K562 (cell line): ENCODE results near the gene TRAF5. TPM values are rescaled to one million over a fixed set of nuclear protein-coding genes. Genes with fewer than 3 reads are reported as not detected.

ENCODE experiments used
- ATAC-seq: fragments of 200-7000 bp; cut with Tn5 transposase; 3 replicates; pipeline ENCODE4 v1.9.1; 2020; ENCODE audit warnings: moderate library complexity
- BruUV-seq: library from RNA; stranded (reverse); fragments of 400-500 nt; replicated peaks from 2 replicates; lab custom pipeline; 2021; lab: Mats Ljungman, UMichigan
- CTCF ChIA-PET: fragments of 300-600 bp; formaldehyde crosslinking; extraction: SDS; loops from one replicate; lab custom pipeline; 2021; ENCODE audit warnings: low intra/inter-chr PET ratio; lab: Yijun Ruan, JAX
- POLR2A ChIA-PET: fragments of 300-600, 350-650 bp; sonication (Branson Sonifier 250); formaldehyde crosslinking; extraction: SDS; loops from one replicate; lab custom pipeline; 2021; ENCODE audit warnings: antibody characterized with exemption, inconsistent platforms; lab: Yijun Ruan, JAX
- DNase-seq, 4 experiments: peaks; one replicate each; pipeline versions ENCODE4 v3.0.0 to v3.0.0-alpha.2; 2011 to 2018; ENCODE audit warnings: low spot score in 3 of 4, mixed read lengths in 3 of 4; ENCODE audit errors: extremely low read depth in 1 of 4
- FAIRE-seq: peaks from 2 replicates; lab custom pipeline; 2011; peaks lifted over from hg19 to GRCh38; lab: Jason Lieb, UNC
- H2AFZ ChIP-seq: 2 replicates; pipeline ENCODE4 v1.6.0; 2011; ENCODE audit warnings: low read depth, low read length, control low read depth, inconsistent platforms
- H3K27ac ChIP-seq: fragments of 200-600 bp; 3 replicates; pipeline ENCODE4 v1.8.0; 2011; ENCODE audit warnings: low read depth, mild to moderate bottlenecking, control low read depth, inconsistent platforms, low read length, moderate library complexity, mixed read lengths; ENCODE audit errors: extremely low read depth
- H3K27me3 ChIP-seq, 2 experiments: fragments of 300-600 bp in 1 of 2; 2 replicates in 1 of 2; 3 replicates in 1 of 2; pipeline versions ENCODE4 v1.6.0 to v1.8.0; 2011; ENCODE audit warnings: inconsistent platforms in 2 of 2, low read length in 2 of 2, mild to moderate bottlenecking in 1 of 2, mixed read lengths in 1 of 2, moderate library complexity in 1 of 2; ENCODE audit not compliant: control insufficient read depth in 2 of 2, insufficient read depth in 2 of 2
- H3K36me3 ChIP-seq: fragments of 300-600 bp; 3 replicates; pipeline ENCODE4 v1.8.0; 2011; ENCODE audit warnings: mild to moderate bottlenecking, low read length, inconsistent platforms; ENCODE audit not compliant: control insufficient read depth, insufficient read depth
- H3K4me1 ChIP-seq, 2 experiments: fragments of 200-600 bp in 1 of 2; replicated peaks in 1 of 2; 2 replicates in 1 of 2; 3 replicates in 1 of 2; pipeline versions ENCODE4 v1.5.1 to v1.8.0; 2011; ENCODE audit warnings: inconsistent platforms in 2 of 2, low read length in 2 of 2, mild to moderate bottlenecking in 1 of 2, mixed read lengths in 1 of 2, moderate library complexity in 1 of 2; ENCODE audit not compliant: control insufficient read depth in 2 of 2, insufficient read depth in 2 of 2
- H3K4me2 ChIP-seq: 2 replicates; pipeline ENCODE4 v1.6.1; 2011; ENCODE audit warnings: low read length, control low read depth, inconsistent platforms, mixed read lengths; ENCODE audit not compliant: insufficient read depth
- H3K4me3 ChIP-seq: fragments of 200-600 bp; sonication (generic), shearing (Covaris generic); 2 replicates; pipeline ENCODE4 v1.5.1; 2016; ENCODE audit warnings: control low read depth, inconsistent platforms
- H3K79me2 ChIP-seq: fragments of 200-600 bp; 3 replicates; pipeline ENCODE4 v1.8.0; 2011; ENCODE audit warnings: low read length, inconsistent platforms; ENCODE audit not compliant: control insufficient read depth, insufficient read depth
- H3K9ac ChIP-seq, 2 experiments: 2 replicates each; pipeline versions ENCODE4 v1.6.0 to v1.6.1; 2011; ENCODE audit warnings: low read depth in 2 of 2, low read length in 2 of 2, control low read depth in 1 of 2, inconsistent platforms in 1 of 2, mild to moderate bottlenecking in 1 of 2, mixed read lengths in 1 of 2; ENCODE audit not compliant: insufficient read depth in 1 of 2
- H3K9me1 ChIP-seq: one replicate; pipeline ENCODE4 v1.6.0; 2011; ENCODE audit warnings: inconsistent platforms, mild to moderate bottlenecking, low read length, moderate library complexity; ENCODE audit not compliant: control insufficient read depth, insufficient read depth
- H3K9me3 ChIP-seq: replicated peaks from 2 replicates; pipeline ENCODE4 v1.5.1; 2011; ENCODE audit warnings: low read depth, low read length, inconsistent platforms; ENCODE audit not compliant: control insufficient read depth, insufficient read depth
- H4K20me1 ChIP-seq: replicated peaks from 2 replicates; pipeline ENCODE4 v1.6.1; 2011; ENCODE audit warnings: low read length, inconsistent platforms, mixed read lengths; ENCODE audit not compliant: control insufficient read depth, insufficient read depth
- CEBPG ChIP-seq, 3 experiments: fragments of 200-800 bp in 1 of 3; sonication (Bioruptor generic) in 1 of 3; sonication (generic) in 1 of 3; formaldehyde crosslinking in 1 of 3; IDR thresholded peaks in 2 of 3; conservative IDR thresholded peaks in 1 of 3; 2 replicates each; pipeline versions ENCODE4 v1.6.1 to v1.8.0; 2016 to 2022; ENCODE audit warnings: missing compliant biosample characterization in 2 of 3, missing genetic modification characterization in 2 of 3, mild to moderate bottlenecking in 1 of 3, missing genetic modification reagents in 1 of 3
- FOS ChIP-seq: IDR thresholded peaks from 3 replicates; pipeline ENCODE4 v1.6.1; 2011; ENCODE audit not compliant: insufficient read length; ENCODE audit errors: extremely low read depth
- FOSL1 ChIP-seq: fragments of 200-800 bp; sonication (Bioruptor generic); conservative IDR thresholded peaks from 2 replicates; pipeline ENCODE4 v1.6.1; 2016; ENCODE audit warnings: missing genetic modification characterization, missing compliant biosample characterization
- GABPA ChIP-seq: fragments of 200-800 bp; sonication (Bioruptor generic); conservative IDR thresholded peaks from 2 replicates; pipeline ENCODE4 v1.6.1; 2016; ENCODE audit warnings: low read depth, missing genetic modification characterization, missing compliant biosample characterization
- JUND ChIP-seq, 2 experiments: IDR thresholded peaks; 2 replicates in 1 of 2; 3 replicates in 1 of 2; pipeline ENCODE4 v1.6.1; 2011; ENCODE audit warnings: borderline replicate concordance in 2 of 2, low read depth in 2 of 2, low read length in 2 of 2, improper control_type of control experiment in 1 of 2, missing biosample characterization in 1 of 2, missing genetic modification characterization in 1 of 2, missing genetic modification reagents in 1 of 2
- NFE2 ChIP-seq: IDR thresholded peaks from 2 replicates; pipeline ENCODE4 v1.6.1; 2014; ENCODE audit warnings: antibody characterized with exemption, low read depth
- NFIX ChIP-seq: fragments of 250-450 bp; sonication (Bioruptor Pico); IDR thresholded peaks from 2 replicates; pipeline ENCODE4 v1.4.0; 2020; ENCODE audit warnings: low read depth, mild to moderate bottlenecking, moderate library complexity
- NR2C2 ChIP-seq, 2 experiments: fragments of 200-800 bp in 1 of 2; sonication (Bioruptor generic) in 1 of 2; sonication (generic) in 1 of 2; formaldehyde crosslinking in 1 of 2; IDR thresholded peaks; 2 replicates each; pipeline versions ENCODE4 v1.6.1 to v1.8.0; 2016 to 2022; ENCODE audit warnings: mild to moderate bottlenecking in 1 of 2, missing compliant biosample characterization in 1 of 2, missing genetic modification characterization in 1 of 2, missing genetic modification reagents in 1 of 2
- ZNF232 ChIP-seq: sonication (generic); formaldehyde crosslinking; IDR thresholded peaks from 2 replicates; pipeline ENCODE4 v1.8.0; 2022; ENCODE audit warnings: mild to moderate bottlenecking, missing genetic modification reagents
- ZNF445 ChIP-seq: fragments of 250-450 bp; sonication (Bioruptor Pico); IDR thresholded peaks from 2 replicates; pipeline ENCODE4 v1.4.0; 2020; ENCODE audit warnings: low read depth, mild to moderate bottlenecking, moderate library complexity
- WGBS: fragments of 100-300 bp; shearing (Covaris generic); methylation state at CpG from one replicate; pipeline ENCODE4 v1.1.6; 2016; ENCODE audit warnings: low coverage, mixed read lengths; ENCODE audit not compliant: insufficient coverage; ENCODE audit errors: missing lambda C conversion rate; 5-methylcytosine and 5-hydroxymethylcytosine counted together
- in situ Hi-C: fragments of 300-500 bp; cut with MboI; formaldehyde crosslinking; loops from 4 replicates; pipeline ENCODE4 v1.15.0; 2018; ENCODE audit warnings: inconsistent platforms, mixed read lengths
- intact Hi-C: fragments of 100-400 bp; cut with micrococcal nuclease; formaldehyde crosslinking; loops from 2 replicates; pipeline ENCODE4 v1.14.2; 2022
- polyA plus RNA-seq, 8 experiments: library from polyadenylated mRNA; depleted of rRNA in 4 of 8; stranded (reverse) in 5 of 8; unstranded in 3 of 8; fragments of >200 nt; fragmentation: Nextera tagmentation in 2 of 8; fragmentation: Illumina TruSeq in 1 of 8; extraction: Ambion mirVana in 2 of 8; extraction: Trizol in 1 of 8; gene quantifications; 2 replicates each; pipeline versions ENCODE4 v1.2.1 to v1.2.3, GENCODE V29; 2011 to 2014; ENCODE audit warnings: inconsistent platforms in 1 of 8, missing spikeins in 1 of 8
- total RNA-seq, 7 experiments: library from RNA; depleted of rRNA in 6 of 7; stranded (reverse); fragments of >200 nt in 6 of 7; fragmentation: Illumina TruSeq in 2 of 7; extraction: Trizol in 2 of 7; gene quantifications; 2 replicates each; pipeline versions ENCODE4 v1.2.1 to v1.2.3, GENCODE V29; 2011 to 2021; ENCODE audit warnings: low replicate concordance in 1 of 7
- TF ChIP-seq, protein P1 (sequence below), 2 experiments: fragments of 450-650 bp in 1 of 2; sonication (generic) in 1 of 2; formaldehyde crosslinking in 1 of 2; IDR thresholded peaks in 1 of 2; conservative IDR thresholded peaks in 1 of 2; 2 replicates each; pipeline versions ENCODE4 v1.6.1 to v1.8.1; 2016 to 2023; ENCODE audit warnings: mild to moderate bottlenecking in 2 of 2, moderate library complexity in 2 of 2, inconsistent platforms in 1 of 2, missing genetic modification reagents in 1 of 2
- TF ChIP-seq, protein P2 (sequence below): IDR thresholded peaks from 2 replicates; pipeline ENCODE4 v1.6.1; 2012; ENCODE audit warnings: low read depth, low read length, improper control_type of control experiment, borderline replicate concordance

Gene TRAF5
- total and polyA plus RNA-seq, 9 of the 15 experiments (the other 6 are each of a cell fraction or from before 2014, with no cell fraction given): 2.0 to 9.3 (median 5.3) TPM

DNA sequence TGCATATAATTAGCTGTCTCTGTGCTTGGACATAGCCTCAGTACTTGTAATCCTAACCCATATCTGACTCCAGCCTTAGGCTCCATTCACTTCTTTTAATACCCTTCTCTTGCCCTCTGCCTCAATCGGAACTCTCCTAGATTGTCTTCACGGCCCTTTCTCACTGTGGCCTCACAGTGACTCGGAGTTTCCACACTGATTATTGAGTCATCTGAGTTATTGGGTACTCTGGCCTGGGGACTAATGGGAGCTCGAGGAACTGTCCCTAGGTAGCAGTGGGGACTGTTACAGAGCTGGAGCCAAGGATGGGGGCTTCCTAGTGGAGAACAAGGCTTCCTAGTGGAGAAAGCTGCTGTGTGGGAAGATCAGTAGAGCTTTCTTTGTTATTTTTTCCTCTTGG is 17.0 kb downstream of the TRAF5 start:
- H3K4me1 ChIP-seq: peaks cover 3 to 25% of the 10 kb centered on the region in 2 experiments; a peak in 4 of 5 replicates
- POLR2A ChIA-PET: interaction anchor here (1.0 to 4.5 kb wide), 8 partner anchors 10 to 40 kb away, joined by 3 to 14 read pairs (median 4); no protein-coding TSS in a partner anchor
- H3K4me3 ChIP-seq: no peak overlapping the region
- H3K4me2 ChIP-seq: no peak overlapping the region
- H2AFZ ChIP-seq: no peak overlapping the region
- no peak overlapping the region for H3K27ac ChIP-seq
- in situ Hi-C loops (no loop called here), intact Hi-C loops (no loop called here)
- peak in 1 of 4 experiments; percentile 36 for DNase-seq
- FAIRE-seq: no peak
- no peaks in the 10 kb centered on the region for H4K20me1 ChIP-seq
- CTCF ChIA-PET: no interaction called here
- no TSS peak for BruUV-seq
- H3K9me3 ChIP-seq: no peaks in the 10 kb centered on the region
- H3K36me3 ChIP-seq: no peaks in the 10 kb centered on the region
- WGBS: 42% methylated on average over 4 of the region's 4 CpGs
- H3K79me2 ChIP-seq: no peaks in the 10 kb centered on the region
- H3K27me3 ChIP-seq: no peaks in the 10 kb centered on the region
- ATAC-seq: peak; percentile 23
- H3K9me1 ChIP-seq: no peaks in the 10 kb centered on the region
- TF ChIP-seq CEBPG (CRISPR knock-in tag; IDR thresholded peaks at IDR 0.05): no peak
- TF ChIP-seq CEBPG (tag; conservative IDR thresholded peaks at IDR 0.05 in 1 of 2, IDR thresholded peaks at IDR 0.05 in 1 of 2): peak in 1 of 2 experiments; percentile 16; a peak in 1 of 4 replicates
- TF ChIP-seq NFE2: 0 out of 2 replicates have a peak, but pooled peaks have one; percentile 7
- peak; percentile 73; the same call in 1 of the 2 replicates for TF ChIP-seq FOSL1
- no peak for TF ChIP-seq ZNF232 (CRISPR knock-in tag)
- no peak for TF ChIP-seq GABPA
- peak; percentile 15; the same call in 1 of the 2 replicates for TF ChIP-seq JUND (IDR thresholded peaks at IDR 0.05; ENCODE audit: borderline replicate concordance, low read depth, low read length)
- TF ChIP-seq JUND (tag; IDR thresholded peaks at IDR 0.05; ENCODE audit: borderline replicate concordance, low read depth, low read length): no peak
- TF ChIP-seq NFIX: no peak
- peak; percentile 4 for TF ChIP-seq FOS
- TF ChIP-seq, protein P1, sequence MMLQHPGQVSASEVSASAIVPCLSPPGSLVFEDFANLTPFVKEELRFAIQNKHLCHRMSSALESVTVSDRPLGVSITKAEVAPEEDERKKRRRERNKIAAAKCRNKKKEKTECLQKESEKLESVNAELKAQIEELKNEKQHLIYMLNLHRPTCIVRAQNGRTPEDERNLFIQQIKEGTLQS (IDR thresholded peaks at IDR 0.05): peak; percentile 25
- TF ChIP-seq, protein P1 (CRISPR knock-in tag; conservative IDR thresholded peaks at IDR 0.05): no peak
- TF ChIP-seq ZNF445 (CRISPR knock-in tag): no peak
- TF ChIP-seq, protein P2, sequence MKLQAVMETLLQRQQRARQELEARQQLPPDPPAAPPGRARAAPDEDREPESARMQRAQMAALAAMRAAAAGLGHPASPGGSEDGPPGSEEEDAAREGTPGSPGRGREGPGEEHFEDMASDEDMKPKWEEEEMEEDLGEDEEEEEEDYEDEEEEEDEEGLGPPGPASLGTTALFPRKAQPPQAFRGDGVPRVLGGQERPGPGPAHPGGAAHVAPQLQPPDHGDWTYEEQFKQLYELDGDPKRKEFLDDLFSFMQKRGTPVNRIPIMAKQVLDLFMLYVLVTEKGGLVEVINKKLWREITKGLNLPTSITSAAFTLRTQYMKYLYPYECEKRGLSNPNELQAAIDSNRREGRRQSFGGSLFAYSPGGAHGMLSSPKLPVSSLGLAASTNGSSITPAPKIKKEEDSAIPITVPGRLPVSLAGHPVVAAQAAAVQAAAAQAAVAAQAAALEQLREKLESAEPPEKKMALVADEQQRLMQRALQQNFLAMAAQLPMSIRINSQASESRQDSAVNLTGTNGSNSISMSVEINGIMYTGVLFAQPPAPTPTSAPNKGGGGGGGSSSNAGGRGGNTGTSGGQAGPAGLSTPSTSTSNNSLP: no peak
- TF ChIP-seq NR2C2 (CRISPR knock-in tag; IDR thresholded peaks at IDR 0.05): no peak
- TF ChIP-seq NR2C2 (tag; IDR thresholded peaks at IDR 0.05): peak; percentile 38; the same call in 1 of the 2 replicates
- TF ChIP-seq, all 486 proteins: peak for 7
- no peak overlapping the region for H3K9ac ChIP-seq
